ENCODE data around the gene PHACTR3.

PHACTR3 gene

GRCh38 chr20:59667981-59668515 lies 63.7 kb downstream of the PHACTR3 start:
- no peak overlapping the region for H3K9ac ChIP-seq (ENCODE audit: low read depth in 1 of 2, low read length in 2 of 2)
- H3K9me3 ChIP-seq (ENCODE audit: control insufficient read depth in 1 of 2, low read length in 2 of 2), result no peaks in the 10 kb centered on the region
- H3K27me3 ChIP-seq (ENCODE audit: control insufficient read depth in 1 of 2, insufficient read depth in 2 of 2, low read length in 2 of 2), result no peaks in the 10 kb centered on the region
- no peaks in the 10 kb centered on the region for H3K36me3 ChIP-seq (ENCODE audit: control insufficient read depth in 1 of 2, insufficient read depth in 2 of 2, low read length in 2 of 2)
- no peaks in the 10 kb centered on the region for H3K4me1 ChIP-seq (ENCODE audit: control insufficient read depth in 1 of 2, insufficient read depth in 2 of 2, low read length in 2 of 2)
- no peak overlapping the region for H3K27ac ChIP-seq (ENCODE audit: low read depth, low read length)
- H3K4me3 ChIP-seq (ENCODE audit: low read depth in 1 of 2, low read length in 2 of 2), result no peak overlapping the region

- Histone ChIP-seq H3K36me3 (ENCODE audit: control insufficient read depth in 1 of 2, insufficient read depth in 2 of 2, low read length in 2 of 2) (no peaks in the 10 kb centered on the region), H3K9me3 (ENCODE audit: control insufficient read depth in 1 of 2, low read length in 2 of 2) (no peaks in the 10 kb centered on the region), H3K27ac (ENCODE audit: low read depth, low read length) (no peak overlapping the region), H3K27me3 (ENCODE audit: control insufficient read depth in 1 of 2, insufficient read depth in 2 of 2, low read length in 2 of 2) (no peaks in the 10 kb centered on the region), H3K4me3 (ENCODE audit: low read depth in 1 of 2, low read length in 2 of 2) (no peak overlapping the region), H3K9ac (ENCODE audit: low read depth in 1 of 2, low read length in 2 of 2) (no peak overlapping the region), H3K4me1 (ENCODE audit: control insufficient read depth in 1 of 2, insufficient read depth in 2 of 2, low read length in 2 of 2) (no peaks in the 10 kb centered on the region)
These were observed 64.8 kb downstream of the PHACTR3 start for GRCh38 chr20:59668926-59669850.

- H3K4me1 ChIP-seq (ENCODE audit: control insufficient read depth in 1 of 2, insufficient read depth in 2 of 2, low read length in 2 of 2), result no peaks in the 10 kb centered on the region
- no peaks in the 10 kb centered on the region for H3K36me3 ChIP-seq (ENCODE audit: control insufficient read depth in 1 of 2, insufficient read depth in 2 of 2, low read length in 2 of 2)
- H3K27me3 ChIP-seq (ENCODE audit: control insufficient read depth in 1 of 2, insufficient read depth in 2 of 2, low read length in 2 of 2), result no peaks in the 10 kb centered on the region
- H3K27ac ChIP-seq (ENCODE audit: low read depth, low read length), result no peak overlapping the region
- no peak overlapping the region for H3K4me3 ChIP-seq (ENCODE audit: low read depth in 1 of 2, low read length in 2 of 2)
- H3K9ac ChIP-seq (ENCODE audit: low read depth in 1 of 2, low read length in 2 of 2), result no peak overlapping the region
- H3K9me3 ChIP-seq (ENCODE audit: control insufficient read depth in 1 of 2, low read length in 2 of 2), result no peaks in the 10 kb centered on the region
These were observed 66.6 kb downstream of the PHACTR3 start for GRCh38 chr20:59670786-59671492.

- Histone ChIP-seq H3K27ac (ENCODE audit: low read depth, low read length) (no peak overlapping the region), H3K9ac (ENCODE audit: low read depth in 1 of 2, low read length in 2 of 2) (no peak overlapping the region), H3K27me3 (ENCODE audit: control insufficient read depth in 1 of 2, insufficient read depth in 2 of 2, low read length in 2 of 2) (no peaks in the 10 kb centered on the region)
These were observed 67.5 kb downstream of the PHACTR3 start for GRCh38 chr20:59671661-59672471.

GRCh38 chr20:59672576-59672975 lies 68.2 kb downstream of the PHACTR3 start:
- H3K27me3 ChIP-seq (ENCODE audit: control insufficient read depth in 1 of 2, insufficient read depth in 2 of 2, low read length in 2 of 2), result no peaks in the 10 kb centered on the region
- no peak overlapping the region for H3K4me3 ChIP-seq (ENCODE audit: low read depth in 1 of 2, low read length in 2 of 2)
- no peaks in the 10 kb centered on the region for H3K36me3 ChIP-seq (ENCODE audit: control insufficient read depth in 1 of 2, insufficient read depth in 2 of 2, low read length in 2 of 2)
- H3K9me3 ChIP-seq (ENCODE audit: control insufficient read depth in 1 of 2, low read length in 2 of 2), result no peaks in the 10 kb centered on the region
- no peak overlapping the region for H3K9ac ChIP-seq (ENCODE audit: low read depth in 1 of 2, low read length in 2 of 2)
- no peaks in the 10 kb centered on the region for H3K4me1 ChIP-seq (ENCODE audit: control insufficient read depth in 1 of 2, insufficient read depth in 2 of 2, low read length in 2 of 2)
- no peak overlapping the region for H3K27ac ChIP-seq (ENCODE audit: low read depth, low read length)

More at GRCh38 chr20:59671661-59672471, 67.5 kb downstream of the PHACTR3 start:
- Histone ChIP-seq H3K4me3 (ENCODE audit: low read depth in 1 of 2, low read length in 2 of 2) (no peak overlapping the region), H3K9me3 (ENCODE audit: control insufficient read depth in 1 of 2, low read length in 2 of 2) (no peaks in the 10 kb centered on the region), H3K36me3 (ENCODE audit: control insufficient read depth in 1 of 2, insufficient read depth in 2 of 2, low read length in 2 of 2) (no peaks in the 10 kb centered on the region), H3K4me1 (ENCODE audit: control insufficient read depth in 1 of 2, insufficient read depth in 2 of 2, low read length in 2 of 2) (no peaks in the 10 kb centered on the region)

GRCh38 chr20:59673288-59673997 lies 69.1 kb downstream of the PHACTR3 start:
- no peaks in the 10 kb centered on the region for H3K9me3 ChIP-seq (ENCODE audit: control insufficient read depth in 1 of 2, low read length in 2 of 2)
- H3K4me3 ChIP-seq (ENCODE audit: low read depth in 1 of 2, low read length in 2 of 2), result no peak overlapping the region
- no peak overlapping the region for H3K9ac ChIP-seq (ENCODE audit: low read depth in 1 of 2, low read length in 2 of 2)
- H3K27me3 ChIP-seq (ENCODE audit: control insufficient read depth in 1 of 2, insufficient read depth in 2 of 2, low read length in 2 of 2), result no peaks in the 10 kb centered on the region
- no peak overlapping the region for H3K27ac ChIP-seq (ENCODE audit: low read depth, low read length)
- no peaks in the 10 kb centered on the region for H3K36me3 ChIP-seq (ENCODE audit: control insufficient read depth in 1 of 2, insufficient read depth in 2 of 2, low read length in 2 of 2)
- no peaks in the 10 kb centered on the region for H3K4me1 ChIP-seq (ENCODE audit: control insufficient read depth in 1 of 2, insufficient read depth in 2 of 2, low read length in 2 of 2)

- no peaks in the 10 kb centered on the region for H3K36me3 ChIP-seq (ENCODE audit: control insufficient read depth in 1 of 2, insufficient read depth in 2 of 2, low read length in 2 of 2)
- H3K27me3 ChIP-seq (ENCODE audit: control insufficient read depth in 1 of 2, insufficient read depth in 2 of 2, low read length in 2 of 2), result no peaks in the 10 kb centered on the region
- H3K9me3 ChIP-seq (ENCODE audit: control insufficient read depth in 1 of 2, low read length in 2 of 2), result no peaks in the 10 kb centered on the region
- no peak overlapping the region for H3K9ac ChIP-seq (ENCODE audit: low read depth in 1 of 2, low read length in 2 of 2)
- H3K4me1 ChIP-seq (ENCODE audit: control insufficient read depth in 1 of 2, insufficient read depth in 2 of 2, low read length in 2 of 2), result no peaks in the 10 kb centered on the region
- no peak overlapping the region for H3K27ac ChIP-seq (ENCODE audit: low read depth, low read length)
- no peak overlapping the region for H3K4me3 ChIP-seq (ENCODE audit: low read depth in 1 of 2, low read length in 2 of 2)
These were observed 69.7 kb downstream of the PHACTR3 start for GRCh38 chr20:59673998-59674445.

- Histone ChIP-seq H3K4me3 (ENCODE audit: low read depth in 1 of 2, low read length in 2 of 2) (no peak overlapping the region), H3K9ac (ENCODE audit: low read depth in 1 of 2, low read length in 2 of 2) (no peak overlapping the region), H3K4me1 (ENCODE audit: control insufficient read depth in 1 of 2, insufficient read depth in 2 of 2, low read length in 2 of 2) (no peaks in the 10 kb centered on the region), H3K9me3 (ENCODE audit: control insufficient read depth in 1 of 2, low read length in 2 of 2) (no peaks in the 10 kb centered on the region), H3K27me3 (ENCODE audit: control insufficient read depth in 1 of 2, insufficient read depth in 2 of 2, low read length in 2 of 2) (no peaks in the 10 kb centered on the region), H3K27ac (ENCODE audit: low read depth, low read length) (no peak overlapping the region), H3K36me3 (ENCODE audit: control insufficient read depth in 1 of 2, insufficient read depth in 2 of 2, low read length in 2 of 2) (no peaks in the 10 kb centered on the region)
These were observed 71.9 kb downstream of the PHACTR3 start for GRCh38 chr20:59676126-59676850.

- Histone ChIP-seq H3K9ac (ENCODE audit: low read depth in 1 of 2, low read length in 2 of 2) (no peak overlapping the region), H3K27ac (ENCODE audit: low read depth, low read length) (no peak overlapping the region), H3K36me3 (ENCODE audit: control insufficient read depth in 1 of 2, insufficient read depth in 2 of 2, low read length in 2 of 2) (no peaks in the 10 kb centered on the region)
These were observed 72.5 kb downstream of the PHACTR3 start for GRCh38 chr20:59676851-59677182.

More at GRCh38 chr20:59676851-59677182, 72.5 kb downstream of the PHACTR3 start:
- no peaks in the 10 kb centered on the region for H3K27me3 ChIP-seq (ENCODE audit: control insufficient read depth in 1 of 2, insufficient read depth in 2 of 2, low read length in 2 of 2)
- no peak overlapping the region for H3K4me3 ChIP-seq (ENCODE audit: low read depth in 1 of 2, low read length in 2 of 2)
- H3K4me1 ChIP-seq (ENCODE audit: control insufficient read depth in 1 of 2, insufficient read depth in 2 of 2, low read length in 2 of 2), result no peaks in the 10 kb centered on the region
- no peaks in the 10 kb centered on the region for H3K9me3 ChIP-seq (ENCODE audit: control insufficient read depth in 1 of 2, low read length in 2 of 2)
